ENCODE measurements around the gene MYB. TPM values are rescaled to one million over a fixed set of nuclear protein-coding genes. Genes with fewer than 3 reads are reported as not detected.

MYB gene
- total RNA-seq, 1 donor from 2014 or later = 0.16 TPM

DNA sequence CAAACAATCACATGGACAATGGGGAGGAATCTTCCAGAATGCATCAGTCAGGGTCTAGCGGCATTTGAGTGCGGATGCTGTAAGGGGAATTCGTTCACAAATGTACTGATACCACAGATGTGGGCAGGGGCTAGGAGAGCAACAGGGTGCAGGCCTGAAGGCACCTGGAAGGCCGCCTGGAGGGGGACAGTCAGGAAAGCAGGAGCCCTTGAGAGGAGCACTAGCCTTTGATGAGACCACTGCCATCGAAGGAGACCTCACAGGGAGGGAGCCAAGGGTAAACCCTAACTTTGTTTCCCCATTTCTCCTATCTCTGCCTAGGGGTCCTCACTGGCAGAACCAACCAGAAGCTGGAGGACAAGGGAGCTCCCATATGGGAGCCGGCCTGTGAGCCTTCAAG is 38.2 kb downstream of the MYB start:
- no peak for DNase-seq (ENCODE audit: low spot score)

DNA sequence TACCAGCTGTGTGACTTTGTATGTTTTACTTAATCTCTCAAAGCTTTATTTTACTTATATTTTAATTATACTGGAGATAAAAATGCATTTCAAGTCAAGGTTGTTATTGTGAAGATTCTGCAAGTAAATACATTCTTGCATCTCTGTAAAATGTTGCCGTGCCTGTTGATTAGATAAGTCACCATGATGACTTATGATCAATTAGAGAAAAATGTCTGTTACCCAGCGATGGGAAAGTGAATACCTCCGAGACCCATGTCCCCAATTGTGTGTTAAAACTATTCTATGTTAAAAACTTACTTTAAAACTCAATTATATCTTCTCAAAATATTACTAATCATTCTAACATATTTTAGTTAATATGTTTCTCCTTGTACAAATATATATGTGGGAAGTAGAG is 39.9 kb downstream of the MYB start:
- DNase-seq (ENCODE audit: low spot score) = no peak

DNA sequence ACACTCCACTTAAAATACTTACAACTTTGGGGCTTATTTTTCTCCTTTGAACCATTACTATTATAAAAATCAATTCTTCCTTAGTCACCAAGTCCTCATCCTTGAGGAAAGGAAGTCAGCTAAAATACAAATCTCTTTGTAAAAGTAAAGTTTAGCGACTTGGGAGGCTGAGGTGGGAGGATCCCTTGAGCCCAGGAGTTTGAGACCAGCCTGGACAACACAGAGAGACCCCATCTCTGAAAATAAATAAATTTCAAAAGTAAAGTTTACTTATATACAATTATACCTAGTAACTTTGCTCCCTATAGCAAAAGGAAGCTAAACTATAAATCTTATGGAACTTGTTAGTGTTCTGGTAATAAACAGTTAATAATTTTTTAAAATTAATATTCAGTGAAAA is 40.4 kb downstream of the MYB start:
- DNase-seq (ENCODE audit: low spot score) = no peak

DNA sequence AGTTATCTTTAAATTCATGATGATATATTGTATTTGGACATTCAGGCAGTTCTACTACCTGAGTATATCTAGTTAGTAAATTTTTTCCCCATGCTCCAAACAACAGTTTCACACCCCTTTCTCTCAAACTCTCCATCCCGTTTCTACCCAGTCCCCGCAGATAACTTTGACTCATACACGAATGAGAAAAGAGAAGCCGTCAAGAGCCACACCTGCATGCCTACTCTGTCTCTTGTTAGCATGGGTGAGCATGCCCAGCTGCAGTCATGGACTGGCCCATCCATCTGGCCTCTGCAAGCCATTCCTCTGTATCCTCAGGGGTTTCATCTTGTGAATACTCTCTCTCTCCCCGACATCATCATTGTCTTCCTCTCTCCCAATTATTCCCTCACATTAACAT is 41.5 kb downstream of the MYB start:
- no peak for DNase-seq (ENCODE audit: low spot score)

DNA sequence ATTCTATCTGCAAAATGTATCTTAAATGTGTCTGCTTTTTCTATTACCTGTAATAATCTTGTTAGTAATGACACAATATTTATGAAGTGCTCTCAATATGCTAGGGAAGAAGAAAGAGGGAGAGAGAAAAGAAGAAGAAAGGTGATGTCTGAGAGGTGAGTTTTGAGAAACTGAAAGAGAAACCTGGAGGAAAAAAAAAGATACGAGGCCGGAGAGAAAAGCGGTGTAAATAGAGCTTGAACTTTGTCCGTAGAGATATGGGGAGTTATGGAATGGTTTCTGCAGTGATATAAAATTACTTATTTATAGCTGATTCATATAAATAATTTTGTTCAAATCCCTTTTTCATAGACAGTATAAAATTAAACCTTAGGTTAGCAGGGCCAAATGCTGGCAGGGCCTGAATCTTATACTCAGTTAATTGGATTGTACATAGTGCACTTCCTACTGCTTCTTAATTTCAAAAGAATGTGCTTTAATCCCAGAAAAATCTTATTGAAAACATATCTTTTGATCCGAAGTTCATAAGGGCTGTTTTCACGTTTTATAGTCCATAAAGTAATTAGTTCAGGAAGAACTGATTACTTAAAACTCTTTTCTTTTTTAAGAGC is 43.0 kb downstream of the MYB start:
- no peak for DNase-seq (ENCODE audit: low spot score)

DNA sequence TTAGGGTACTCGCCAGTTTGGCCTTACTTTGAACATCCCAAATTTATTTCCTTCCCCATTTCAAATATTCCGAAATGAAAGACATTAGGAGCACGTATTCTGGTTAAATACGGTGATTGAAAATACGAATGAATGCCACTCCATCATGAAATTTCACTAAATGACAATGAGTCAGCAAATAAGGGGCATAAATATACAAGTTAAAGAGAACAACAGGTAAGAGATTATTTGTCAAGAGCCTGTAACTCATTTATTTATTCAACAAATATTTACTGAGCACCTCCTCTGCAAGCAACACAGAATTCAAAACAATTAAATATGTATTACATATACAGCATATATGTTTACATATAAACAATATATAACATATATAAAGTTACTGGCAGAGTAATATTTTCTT is 44.8 kb downstream of the MYB start:
- DNase-seq (ENCODE audit: low spot score) = no peak

DNA sequence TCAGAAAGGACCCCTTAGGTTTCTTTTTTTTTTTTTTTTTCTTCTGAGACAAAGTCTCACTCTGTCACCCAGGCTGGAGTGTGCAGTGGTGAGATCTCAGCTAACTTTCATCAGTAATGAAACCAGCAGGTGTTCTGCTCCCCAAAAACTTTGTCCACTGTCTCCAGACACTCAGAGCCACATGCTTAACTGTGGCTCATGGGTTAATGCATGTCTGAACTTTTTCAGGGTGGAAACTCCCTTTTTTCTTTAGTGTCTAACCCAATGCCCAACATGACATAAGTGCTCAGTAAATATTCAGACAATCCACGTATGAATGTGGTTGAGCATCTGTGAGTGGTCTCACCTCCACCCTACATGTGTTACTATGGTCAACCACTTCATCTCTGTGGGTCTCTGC is 45.4 kb downstream of the MYB start:
- no peak for DNase-seq (ENCODE audit: low spot score)

DNA sequence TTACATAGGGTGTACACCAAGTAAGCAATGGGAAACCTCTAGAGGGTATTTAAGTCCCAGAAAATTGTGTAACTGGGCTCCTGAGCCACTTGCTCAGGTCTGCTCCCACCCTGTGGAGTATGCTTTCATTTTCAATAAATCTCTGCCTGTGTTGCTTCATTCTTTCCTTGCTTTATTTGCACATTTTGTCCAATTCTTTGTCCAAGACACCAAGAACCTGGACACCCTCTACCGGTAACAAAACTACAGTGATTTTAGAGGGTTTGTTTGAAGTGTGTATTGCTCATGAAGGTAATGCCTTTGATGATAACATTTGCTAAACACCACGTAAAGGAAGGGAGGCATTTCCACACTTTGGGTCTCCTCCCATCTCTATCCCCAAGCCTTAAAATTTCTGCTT is 46.2 kb downstream of the MYB start:
- DNase-seq (ENCODE audit: low spot score) = no peak

DNA sequence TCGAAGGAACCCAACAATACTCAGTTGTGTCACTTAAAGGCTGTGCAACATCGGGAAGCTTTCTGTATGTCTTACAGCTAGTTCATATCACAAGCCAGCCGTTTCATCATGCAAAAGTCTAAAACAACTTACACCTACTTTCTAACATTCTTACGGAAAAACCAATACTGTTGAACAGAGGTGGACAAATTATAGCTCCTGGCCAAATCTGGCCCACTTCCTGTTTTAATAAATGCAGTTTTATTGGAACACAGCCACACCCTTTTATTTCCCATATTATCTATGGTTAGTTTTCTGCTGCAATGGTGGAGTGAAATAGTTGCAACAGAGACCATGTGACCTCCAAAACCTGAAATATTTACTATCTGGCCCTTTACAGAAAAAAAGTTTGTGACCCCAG is 46.6 kb downstream of the MYB start:
- no peak for DNase-seq (ENCODE audit: low spot score)

DNA sequence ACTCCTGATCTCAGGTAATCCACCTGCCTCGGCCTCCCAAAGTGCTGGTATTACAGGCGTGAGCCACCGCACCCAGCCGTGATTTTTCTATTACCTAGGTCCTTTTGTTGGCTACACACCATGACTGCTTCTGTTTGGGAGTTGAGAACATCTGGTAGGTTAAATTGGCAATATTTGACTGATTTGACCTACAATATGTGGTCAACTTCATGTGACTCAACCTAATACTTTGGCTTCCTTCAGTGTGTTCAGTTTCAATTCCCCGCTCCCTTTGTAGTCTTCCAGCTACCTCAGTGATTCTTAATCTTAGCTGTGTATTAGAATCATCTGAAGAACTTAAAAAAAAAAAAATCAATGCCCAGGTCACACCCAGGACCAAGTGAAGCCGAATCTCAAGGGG is 47.4 kb downstream of the MYB start:
- no peak for DNase-seq (ENCODE audit: low spot score)

DNA sequence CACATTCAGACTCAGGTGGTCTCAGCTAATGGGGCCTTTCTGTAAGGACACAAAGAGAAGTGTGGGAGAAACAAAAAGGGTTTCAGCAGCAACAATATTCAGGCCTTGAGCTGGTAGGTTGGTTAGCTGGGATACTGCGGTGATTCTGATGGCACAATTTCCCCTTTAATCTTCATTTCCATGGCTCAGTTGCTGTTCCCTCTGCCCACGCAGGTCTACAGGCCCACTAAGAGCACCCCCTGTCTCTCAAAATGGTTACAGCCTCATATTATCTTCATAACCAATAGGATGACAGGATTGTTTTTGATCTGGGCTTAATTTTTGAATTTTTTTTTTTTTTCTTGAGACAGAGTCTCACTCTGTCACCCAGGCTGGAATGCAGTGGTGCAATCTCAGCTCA is 48.9 kb downstream of the MYB start:
- no peak for DNase-seq (ENCODE audit: low spot score)

DNA sequence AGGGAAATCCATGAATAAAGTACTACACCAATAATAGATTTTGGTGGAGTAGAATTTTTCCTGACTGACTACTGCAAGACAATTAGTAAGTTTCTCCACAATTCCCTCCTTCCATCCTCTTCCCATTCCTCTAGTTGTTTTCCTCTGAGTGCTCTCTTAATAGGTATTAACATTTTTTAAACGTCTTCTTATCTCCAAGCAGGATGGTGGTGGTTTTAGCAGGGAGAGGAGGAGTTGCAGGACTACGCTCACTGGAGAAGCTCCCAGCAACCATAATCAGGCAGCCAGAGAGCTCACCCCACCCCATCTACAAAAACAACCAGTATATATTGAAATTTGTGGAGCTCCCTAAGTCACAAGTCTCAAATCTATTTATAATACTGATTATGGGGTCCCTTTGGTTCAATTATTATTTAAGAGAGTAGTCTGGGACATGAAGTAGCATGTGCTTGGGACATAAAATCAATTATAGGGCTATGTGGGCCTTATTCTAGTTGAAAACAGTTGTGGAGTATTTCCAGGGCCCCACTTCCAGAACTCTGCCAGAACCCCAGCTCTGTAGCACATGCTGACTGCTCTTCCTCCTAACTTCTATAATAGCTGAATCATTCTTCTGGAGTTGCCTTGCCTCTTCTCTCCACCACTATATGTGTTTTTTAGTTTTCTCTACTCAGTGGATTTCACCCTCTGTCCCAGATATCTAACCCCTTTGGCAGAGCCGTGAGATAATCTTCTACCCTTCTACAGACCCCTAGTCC is 49.8 kb downstream of the MYB start:
- DNase-seq (ENCODE audit: low spot score) = no peak

DNA sequence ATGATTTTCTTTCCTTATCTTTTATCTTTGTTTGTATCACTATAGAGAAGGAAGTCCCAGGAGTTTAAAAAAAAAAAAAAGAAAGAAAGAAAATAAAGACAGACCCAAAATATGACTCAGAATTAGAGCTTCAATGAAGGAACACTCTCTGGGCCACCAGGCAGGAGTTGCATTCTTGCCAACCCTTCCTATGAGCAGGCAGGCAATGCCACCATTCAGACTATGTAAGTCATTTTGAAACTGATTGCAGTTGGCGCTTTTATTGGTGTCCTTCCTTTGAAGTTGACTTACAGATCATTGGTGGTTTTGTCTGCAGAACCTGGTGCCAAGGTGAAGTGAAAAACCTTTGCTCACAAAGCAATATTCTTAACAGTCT is 50.3 kb downstream of the MYB start:
- no peak for DNase-seq (ENCODE audit: low spot score)

DNA sequence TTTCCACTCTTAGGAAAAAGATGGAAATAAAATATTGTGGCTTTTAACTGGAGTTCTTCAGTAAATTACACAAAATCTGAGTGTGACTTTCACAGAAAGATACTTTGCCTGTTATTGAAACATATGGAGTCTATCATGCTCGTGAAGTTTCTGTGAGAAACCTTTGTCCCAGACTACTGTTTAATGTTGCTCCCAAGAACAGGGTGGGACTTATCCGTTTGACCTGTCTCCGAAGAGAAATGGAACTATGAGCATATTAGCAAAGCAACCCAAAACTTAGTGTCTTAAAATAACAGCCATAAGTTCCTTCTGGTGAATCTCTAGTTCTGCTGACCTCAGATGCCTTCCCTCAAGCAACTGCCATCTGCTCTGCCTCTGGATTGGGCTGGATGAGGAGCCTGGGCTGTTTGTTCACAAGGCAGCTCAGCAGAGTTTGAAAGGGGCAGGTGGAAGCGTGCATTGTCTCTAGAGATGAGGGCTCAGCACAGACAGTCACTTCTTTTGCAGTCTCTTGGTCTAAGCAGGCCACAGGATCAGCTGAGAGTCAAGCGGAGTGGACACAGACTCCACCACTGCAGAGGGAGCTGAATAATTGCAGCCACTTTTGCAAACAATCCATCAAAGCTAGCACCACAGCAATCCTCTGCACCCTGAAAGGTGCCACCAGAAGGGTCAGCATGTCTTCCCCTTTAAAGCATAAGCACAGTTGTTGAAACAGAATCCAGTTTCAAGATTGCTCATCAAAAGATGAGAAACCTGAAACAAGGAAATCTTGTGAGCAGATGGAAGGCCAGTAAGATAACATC is 52.8 kb downstream of the MYB start:
- no peak for DNase-seq (ENCODE audit: low spot score)

DNA sequence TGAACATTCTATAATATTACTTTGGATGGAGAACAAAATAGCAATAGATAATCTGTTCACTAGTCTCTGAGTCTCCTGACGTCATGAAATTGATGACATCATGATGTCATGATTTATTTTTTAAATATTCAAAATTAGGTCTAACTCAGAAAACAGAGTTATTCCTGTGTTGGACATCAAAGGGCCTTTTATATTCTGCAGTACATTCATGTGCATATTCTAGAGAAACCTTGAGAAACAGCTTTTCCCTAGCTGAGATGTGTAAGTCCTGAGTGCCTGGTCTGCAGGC is 53.3 kb downstream of the MYB start:
- no peak for DNase-seq (ENCODE audit: low spot score)

DNA sequence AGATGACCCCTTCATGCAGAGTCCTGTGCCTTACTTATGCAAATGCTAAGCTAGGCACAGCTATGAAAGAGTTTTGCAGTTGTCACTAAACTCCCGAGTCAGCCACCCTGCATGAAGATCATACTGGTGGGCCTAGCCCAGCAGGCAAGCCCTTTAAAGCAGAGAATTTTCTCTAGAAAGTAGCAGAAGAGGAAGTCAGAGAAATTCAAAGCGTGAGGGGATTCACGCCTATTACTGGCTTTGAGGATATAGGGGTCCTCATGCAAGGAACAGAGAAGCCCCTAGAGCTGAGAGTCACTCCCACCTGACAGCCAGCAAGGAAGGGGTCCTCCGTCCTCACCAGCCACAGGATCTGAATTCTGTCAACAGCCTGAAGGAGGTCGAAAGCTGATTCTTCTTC is 54.6 kb downstream of the MYB start:
- no peak for DNase-seq (ENCODE audit: low spot score)

DNA sequence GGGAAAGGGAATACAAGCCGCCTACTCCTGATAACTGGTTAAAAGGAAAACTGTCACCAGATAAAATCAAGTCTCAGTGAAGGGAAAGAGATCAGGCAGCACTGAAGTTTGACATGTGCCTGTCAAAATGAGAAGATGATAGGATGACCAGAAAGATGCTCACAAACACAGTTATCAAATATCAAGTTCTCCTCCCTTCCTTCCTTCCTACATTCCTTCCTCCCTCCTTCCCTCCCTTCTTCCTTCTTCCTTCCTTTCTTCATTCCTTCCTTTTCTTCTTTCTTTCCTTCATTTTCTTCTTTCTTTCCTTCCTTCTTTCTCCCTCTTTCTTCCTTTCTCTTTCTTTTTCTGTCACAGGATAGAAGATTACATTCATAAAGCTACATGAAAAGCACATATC is 55.2 kb downstream of the MYB start:
- DNase-seq (ENCODE audit: low spot score) = no peak

DNA sequence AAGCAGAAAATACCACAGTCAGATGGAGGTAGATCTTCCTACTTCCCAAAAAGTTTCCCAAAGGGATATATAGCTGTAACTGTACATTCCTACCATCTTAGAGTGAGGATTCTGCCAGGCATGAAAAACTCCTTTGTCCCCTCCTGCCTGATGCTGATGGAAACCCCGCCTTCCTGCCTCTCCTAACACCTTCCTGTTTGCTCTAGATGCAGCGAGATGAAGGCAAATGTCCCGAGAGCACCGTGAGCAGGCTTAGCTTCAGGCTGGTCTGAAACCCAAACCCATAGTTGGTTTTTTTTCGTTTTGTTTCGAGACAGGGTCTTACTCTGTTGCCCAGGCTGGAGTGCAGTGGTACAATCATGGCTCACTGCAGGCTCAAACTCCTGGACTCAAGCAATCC is 55.6 kb downstream of the MYB start:
- no peak for DNase-seq (ENCODE audit: low spot score)

DNA sequence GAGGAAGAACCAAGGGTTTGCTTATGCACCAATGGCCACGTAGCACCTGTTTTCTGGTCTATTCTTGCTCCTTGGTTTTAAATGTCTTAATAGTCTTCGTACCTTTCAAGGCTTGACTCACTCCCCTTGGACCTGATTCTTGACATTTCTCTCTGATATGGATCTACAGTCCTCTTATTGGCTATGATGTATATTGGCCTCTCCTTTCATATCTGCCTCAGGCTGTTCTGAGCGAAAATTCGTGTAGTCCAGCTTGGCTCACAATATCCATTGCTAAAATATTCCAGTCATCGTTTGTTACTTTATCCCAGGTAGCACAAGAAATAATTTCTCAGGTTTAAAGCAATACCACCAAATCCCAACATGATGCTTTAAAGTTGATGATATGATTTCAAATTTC is 59.6 kb downstream of the MYB start:
- no peak for DNase-seq (ENCODE audit: low spot score)

DNA sequence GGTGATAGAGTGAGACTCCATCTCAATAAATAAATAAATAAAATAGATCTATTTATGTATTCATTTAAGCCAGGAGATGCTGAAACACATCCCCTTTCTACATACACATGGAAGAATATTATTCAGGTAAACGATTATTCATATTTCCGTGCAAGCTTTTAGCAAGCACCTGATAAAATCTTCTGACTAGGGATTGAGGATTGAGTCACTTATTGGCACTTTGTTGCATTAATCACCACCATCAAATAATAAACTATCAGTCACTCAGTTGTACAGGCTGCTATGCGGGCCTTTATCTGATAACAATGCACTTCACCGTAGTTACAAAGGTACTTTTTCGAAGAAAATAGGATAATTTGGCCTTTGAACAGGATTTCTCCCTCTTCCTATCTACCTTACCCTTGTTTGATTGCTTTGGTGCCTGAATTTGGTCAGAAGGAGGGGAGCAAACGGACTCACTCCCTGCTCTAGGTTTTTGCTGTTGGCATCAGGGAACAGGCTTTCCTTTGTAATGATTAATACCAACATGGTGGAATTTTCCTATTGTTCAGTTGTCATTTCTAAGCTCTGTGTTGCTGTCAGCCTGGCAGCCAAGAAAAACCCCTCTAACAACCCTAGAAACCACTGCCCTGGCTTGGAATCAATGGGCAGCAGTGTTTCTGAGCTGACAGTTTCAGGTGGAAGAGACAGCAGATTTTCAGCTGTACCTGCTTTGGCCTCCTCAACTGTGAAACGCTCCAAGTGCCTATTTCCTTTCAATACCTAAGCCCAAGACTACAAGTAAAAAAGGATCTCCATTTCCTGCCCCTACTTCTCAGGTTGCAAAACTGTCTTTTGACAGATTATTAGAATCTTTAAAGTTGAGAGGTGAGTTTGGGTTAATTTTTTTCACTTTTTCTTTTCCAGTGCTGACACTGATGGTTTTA is 63.0 kb downstream of the MYB start:
- no peak for DNase-seq (ENCODE audit: low spot score)

DNA sequence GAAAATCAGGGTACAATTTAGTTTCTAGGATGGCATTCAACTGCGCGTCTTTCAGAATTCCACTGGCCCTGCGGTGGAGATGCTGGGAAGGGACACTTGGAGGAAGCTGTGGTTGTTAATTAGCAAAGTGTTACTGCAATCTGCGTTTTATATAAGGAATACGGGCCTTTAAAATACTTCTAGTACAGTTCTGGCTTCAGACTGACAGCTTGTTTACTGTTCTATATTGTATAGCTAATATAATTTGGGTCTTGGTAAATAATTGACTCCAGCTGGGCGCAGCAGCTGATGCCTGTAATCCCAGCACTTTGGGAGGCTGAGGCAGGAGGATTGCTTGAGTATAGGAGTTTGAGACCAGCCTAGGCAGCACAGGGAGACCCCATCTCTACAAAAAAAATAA is 63.7 kb downstream of the MYB start:
- no peak for DNase-seq (ENCODE audit: low spot score)

Measured in mesenteric fat pad (tissue), 1 donor.